DMS79 treated with DMSO at 0.1 percent for 48 hours (cell line): ENCODE measurements around the gene HAUS5.
"Not testable (repeated sequence)": the region's sequence is repeated elsewhere in the genome, so short reads cannot be mapped to it uniquely, and the experiment has no call there.

Experiments used
- DNase-seq: peaks from one replicate; lab custom pipeline; 2025; lab: John Stamatoyannopoulos, UW

HAUS5 gene, protein sequence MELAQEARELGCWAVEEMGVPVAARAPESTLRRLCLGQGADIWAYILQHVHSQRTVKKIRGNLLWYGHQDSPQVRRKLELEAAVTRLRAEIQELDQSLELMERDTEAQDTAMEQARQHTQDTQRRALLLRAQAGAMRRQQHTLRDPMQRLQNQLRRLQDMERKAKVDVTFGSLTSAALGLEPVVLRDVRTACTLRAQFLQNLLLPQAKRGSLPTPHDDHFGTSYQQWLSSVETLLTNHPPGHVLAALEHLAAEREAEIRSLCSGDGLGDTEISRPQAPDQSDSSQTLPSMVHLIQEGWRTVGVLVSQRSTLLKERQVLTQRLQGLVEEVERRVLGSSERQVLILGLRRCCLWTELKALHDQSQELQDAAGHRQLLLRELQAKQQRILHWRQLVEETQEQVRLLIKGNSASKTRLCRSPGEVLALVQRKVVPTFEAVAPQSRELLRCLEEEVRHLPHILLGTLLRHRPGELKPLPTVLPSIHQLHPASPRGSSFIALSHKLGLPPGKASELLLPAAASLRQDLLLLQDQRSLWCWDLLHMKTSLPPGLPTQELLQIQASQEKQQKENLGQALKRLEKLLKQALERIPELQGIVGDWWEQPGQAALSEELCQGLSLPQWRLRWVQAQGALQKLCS

DNA sequence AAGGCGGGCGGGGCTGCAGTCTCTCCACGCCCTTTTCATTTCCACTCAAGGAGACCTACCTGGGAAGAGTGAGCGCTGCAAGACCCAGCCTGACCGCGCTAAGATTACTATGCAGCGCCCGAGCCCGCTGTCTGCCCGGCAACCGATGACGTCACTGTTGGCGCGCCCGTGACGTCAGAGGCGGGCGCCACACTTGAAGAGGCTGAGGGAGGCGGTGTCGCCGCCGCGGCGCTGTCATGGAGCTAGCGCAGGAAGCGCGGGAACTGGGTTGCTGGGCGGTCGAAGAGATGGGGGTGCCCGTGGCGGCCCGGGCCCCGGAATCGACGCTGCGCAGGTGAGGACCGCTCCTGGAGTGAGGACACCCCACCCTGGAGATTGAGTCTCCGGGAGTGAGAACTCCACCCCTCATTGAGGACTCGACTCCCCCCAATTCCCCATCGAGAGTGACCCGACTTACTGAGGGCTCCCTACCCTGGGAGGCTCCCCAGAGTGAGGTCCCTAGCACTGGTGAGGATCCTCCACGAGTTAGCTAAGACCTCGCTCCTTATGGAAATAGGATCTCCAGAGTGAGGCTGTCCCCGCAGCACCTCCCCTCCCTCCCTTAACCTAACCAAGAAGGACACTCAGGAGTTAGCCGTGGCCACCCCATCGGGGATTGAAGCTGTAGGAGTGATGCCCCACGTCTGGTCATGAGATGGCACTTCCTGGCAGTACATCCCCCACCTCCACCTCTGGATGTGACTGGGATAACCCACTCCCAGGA is at the start of gene HAUS5:
TSS of gene HAUS5 (plus strand) at position 177 of the 763 bp plus-strand sequence. CDS start at position 237, 60 bp downstream.
- peak; percentile 91 for DNase-seq

DNA sequence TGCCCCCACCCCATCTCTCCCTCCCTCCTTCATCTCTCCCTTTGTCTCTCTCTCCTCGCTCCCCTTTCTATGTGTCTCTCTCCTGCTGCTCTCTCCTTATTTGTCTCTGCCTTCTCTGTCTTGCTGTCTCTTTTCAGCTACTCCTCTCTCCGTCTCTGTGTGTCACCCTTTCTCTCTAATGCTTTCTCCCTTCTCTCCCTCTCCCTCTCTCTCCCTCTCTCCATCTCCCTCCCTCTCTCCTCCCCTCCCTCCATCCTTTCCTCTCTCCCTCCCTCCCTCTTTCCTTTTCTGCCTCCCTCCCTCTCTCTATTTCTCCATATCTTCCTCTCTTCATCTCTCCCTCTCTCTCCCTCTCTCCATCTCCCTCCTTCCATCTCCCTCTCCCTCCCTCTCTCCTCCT is 49.8 kb upstream of the HAUS5 start:
- DNase-seq = no peak

DNA sequence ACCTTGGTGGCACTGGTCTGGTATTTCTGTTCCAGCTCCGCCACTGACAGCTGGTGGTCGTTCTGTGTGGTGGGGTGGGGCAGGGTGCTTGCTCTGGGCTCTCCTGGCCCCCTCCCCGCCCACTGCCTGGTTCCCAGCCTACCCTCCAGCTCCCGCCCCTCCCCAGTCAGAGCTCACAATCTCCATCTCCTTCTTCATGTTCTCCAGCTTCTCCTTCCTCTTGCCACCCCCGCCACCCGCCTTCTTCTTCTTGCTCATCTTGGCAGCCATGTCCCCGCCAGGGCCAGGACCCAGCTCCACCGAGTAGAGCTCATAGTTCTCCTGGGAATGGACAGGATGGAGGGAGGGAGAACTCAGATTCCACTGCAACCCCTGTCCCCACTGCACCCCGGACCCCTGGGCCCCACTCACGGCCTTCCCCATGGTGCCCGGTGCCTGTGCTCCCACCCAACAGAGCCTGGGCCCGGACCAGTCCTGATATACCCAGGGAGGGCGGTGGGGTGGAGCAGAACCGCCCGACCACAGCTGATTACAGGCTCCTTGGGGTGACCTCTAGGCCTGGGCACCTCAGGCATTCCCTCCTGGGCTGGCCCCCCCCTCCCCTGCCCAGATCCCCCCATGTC is 49.2 kb upstream of the HAUS5 start, which contains the start of gene ATP4A:
TSS of gene ATP4A (minus strand) at position 452 of the 623 bp plus-strand sequence. CDS start at position 423, 29 bp downstream.
- DNase-seq = no peak

DNA sequence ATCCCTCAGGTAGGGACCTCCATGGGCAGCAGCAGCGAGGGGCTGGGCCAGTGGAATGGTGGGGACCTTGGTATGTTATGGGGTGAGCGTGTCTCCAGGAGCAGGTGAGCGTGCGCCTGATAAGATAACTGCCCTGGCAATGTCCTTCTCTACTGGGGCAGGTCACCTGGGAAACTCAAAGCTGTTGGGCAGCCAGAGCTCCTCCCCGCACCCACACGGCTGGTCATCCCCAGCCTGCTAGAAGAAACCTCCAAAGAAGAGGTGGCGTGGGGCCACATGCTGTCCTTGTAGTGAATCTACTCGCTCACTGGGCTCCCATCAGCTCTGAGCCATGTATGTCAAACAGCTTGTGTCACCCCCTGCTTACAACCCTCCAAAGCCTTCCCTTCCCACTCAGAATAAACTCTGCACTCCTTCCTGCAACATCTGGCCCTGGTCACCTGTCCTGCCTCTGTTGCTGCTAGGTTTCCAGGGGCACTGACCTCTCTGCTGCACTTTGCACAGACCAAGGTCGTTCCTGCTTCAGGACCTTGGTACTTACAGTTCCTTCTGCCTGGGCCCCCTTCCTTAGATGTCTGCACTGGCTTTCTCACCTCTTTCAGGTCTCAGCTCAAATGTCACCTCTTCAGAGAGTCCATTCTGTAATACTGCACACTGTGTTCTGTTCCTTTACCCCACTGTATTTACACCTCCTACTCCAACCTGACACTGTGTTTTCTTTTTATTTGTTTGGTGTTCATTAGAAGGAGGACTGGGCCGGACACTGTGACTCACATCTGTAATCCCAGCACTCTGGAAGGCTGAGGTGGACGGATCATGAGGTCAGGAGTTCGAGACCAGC is 47.3 kb upstream of the HAUS5 start:
- no peak for DNase-seq

DNA sequence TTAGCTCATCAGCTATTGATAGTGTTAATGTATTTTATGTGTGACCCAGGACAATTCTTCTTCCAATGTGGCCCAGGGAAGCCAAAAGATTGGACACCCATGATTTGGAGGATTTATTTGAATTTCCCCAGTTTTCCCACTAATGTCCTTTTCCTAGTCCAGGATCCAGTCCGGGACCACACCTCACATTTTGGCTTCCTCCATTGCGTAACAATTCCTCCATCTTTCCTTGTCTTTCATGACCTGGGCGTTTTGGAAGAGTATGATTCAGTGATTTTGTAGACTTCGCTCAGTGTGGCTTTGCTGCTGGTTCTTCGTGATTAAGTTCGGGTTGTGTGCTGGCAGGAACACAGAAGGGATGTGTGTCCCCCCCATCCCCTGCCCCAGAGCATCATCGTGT is 45.8 kb upstream of the HAUS5 start:
- no peak for DNase-seq

DNA sequence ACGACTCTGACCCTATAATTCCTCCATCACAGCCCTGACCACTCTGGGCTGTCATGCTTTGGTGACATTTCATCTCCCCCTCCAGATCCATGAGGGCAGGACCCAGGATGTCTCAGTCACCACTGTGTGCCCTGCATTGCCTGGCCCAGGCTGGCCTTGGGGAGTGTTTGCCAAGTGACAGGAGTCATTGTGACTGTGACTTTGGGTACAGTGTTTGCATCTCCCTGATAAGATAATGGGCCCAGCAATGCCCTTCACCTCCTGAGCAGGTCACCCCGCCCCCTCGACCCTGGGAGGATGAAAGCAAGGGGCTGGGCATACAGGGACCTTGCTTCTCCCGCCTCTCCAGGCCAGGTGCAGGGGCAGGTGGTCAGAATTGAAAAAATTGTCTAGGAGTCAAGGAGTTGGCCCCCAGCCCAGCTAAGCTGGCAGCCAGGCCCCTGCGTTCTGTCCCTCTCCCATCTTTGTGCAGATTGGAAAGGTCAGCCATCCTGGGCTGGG is 43.2 kb upstream of the HAUS5 start:
- peak; percentile 11 for DNase-seq

DNA sequence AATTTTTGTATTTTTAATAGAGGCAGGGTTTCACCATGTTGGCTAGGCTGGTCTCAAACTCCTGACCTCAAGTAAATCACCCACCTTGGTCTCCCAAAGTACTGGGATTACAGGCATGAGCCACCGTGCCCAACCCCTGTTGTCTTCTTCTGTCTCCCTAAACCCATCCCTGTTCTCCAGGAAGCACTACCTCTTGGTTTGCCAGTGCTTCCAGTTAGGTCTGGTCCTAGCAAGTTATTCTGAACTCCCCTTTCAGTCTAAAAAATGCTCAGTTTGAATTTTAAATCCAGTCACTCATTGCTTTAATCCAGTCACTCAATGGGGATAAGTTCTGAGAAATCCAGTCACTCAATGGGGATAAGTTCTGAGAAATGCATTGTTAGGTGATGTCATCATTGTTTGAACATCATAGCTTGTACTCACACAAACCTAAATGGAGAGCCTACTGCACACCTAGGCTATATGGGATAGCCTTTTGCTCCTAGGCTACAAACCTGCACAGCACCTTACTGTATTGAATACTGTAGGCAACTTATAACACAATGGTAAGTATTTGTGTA is 41.0 kb upstream of the HAUS5 start:
- no peak for DNase-seq

DNA sequence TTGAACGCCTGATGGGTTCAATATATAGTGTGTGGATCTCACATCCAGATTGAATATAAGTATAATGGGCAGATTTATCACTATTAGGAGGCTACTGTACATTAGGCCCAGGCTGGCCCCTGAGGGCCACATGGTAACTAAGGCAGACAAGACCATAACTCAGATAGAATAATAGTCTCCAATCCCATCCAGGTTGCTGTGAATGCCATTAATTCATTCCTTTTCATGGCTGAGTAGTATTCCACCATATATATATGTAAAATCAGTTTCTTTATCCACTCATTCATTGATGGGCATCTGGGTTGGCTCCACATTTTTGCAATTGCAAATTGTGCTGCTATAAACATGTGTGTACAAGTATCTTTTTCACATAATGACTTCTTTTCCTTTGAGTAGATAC is 34.6 kb upstream of the HAUS5 start:
- DNase-seq = no peak

DNA sequence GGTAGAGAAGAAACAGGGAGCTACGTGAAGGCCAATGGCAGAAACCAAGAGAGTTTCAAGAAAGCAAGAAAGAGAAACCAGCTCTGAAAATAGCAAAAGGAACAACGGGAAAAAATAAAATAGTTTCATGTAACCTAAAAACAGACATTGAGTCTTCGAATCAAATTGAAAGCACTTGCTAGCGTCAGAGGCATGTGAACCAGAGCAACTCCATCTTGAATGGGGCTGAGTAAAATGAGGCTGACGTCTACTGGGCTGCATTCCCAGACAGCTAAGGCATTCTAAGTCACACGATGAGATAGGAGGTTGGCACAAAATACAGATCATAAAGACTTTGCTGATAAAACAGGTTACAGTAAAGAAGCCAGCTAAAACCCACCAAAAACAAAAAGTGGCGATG is 33.8 kb upstream of the HAUS5 start:
- DNase-seq = no peak

DNA sequence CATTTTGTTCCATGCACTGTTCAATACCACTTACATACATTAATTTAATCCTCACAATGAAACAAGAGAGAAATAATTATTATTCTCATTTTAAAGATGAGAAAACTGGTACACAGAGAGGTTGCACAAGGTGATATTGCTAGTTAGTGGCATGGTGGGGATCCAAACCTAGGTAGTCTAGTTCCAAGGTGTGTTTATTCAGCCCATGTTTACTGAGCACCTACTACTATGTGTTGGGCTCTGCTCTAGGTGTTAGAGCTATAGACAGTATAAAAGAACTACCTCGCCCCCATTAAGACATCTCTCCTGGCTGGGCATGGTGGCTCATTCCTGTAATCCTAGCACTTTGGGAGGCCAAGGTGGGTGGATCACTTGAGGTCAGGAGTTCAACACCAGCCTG is 29.8 kb upstream of the HAUS5 start:
- no peak for DNase-seq

DNA sequence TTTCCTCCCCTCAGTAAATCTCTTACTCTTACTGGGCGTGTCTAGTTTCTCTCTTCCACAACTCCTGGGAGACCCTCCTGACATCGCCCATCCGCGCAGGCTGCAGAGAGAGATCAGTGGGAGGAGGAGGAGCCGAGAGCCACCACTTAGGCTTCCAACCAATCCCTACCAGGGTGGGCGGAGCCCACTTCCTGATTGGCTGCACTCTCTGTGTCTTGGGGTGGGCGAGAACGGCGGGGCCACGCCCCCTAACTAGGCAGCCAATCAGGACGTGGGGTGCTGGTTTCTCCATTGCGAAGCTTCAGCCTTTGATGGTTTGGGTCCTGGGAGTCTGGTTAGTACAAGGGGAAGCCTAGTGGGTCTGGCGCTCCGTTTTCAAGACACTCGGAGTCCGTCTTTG is 26.7 kb upstream of the HAUS5 start, which contains the start of gene PMIS2:
TSS of gene PMIS2 (plus strand) at position 326 of the 400 bp plus-strand sequence. CDS start 87 bp downstream, outside the sequence.
- DNase-seq = no peak

DNA sequence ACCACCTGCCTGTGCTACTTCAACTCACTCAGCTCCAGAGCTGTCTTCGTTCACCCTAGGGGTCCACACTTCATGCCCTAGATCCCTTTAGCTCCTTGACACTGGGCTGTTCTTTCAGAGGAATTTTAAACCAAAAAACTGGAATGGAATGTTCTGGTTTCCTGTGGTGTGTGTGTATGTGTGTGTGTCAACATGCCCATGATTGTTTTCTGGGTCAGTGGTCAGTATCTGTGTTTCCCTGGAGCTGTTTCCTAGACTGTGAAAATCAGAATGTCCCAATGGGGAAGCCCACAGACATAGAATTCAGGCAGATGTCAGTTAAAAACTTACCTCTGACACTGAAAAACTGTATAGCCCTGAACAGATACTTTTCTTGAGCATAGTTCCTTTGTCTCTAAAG is 25.2 kb upstream of the HAUS5 start:
- no peak for DNase-seq

DNA sequence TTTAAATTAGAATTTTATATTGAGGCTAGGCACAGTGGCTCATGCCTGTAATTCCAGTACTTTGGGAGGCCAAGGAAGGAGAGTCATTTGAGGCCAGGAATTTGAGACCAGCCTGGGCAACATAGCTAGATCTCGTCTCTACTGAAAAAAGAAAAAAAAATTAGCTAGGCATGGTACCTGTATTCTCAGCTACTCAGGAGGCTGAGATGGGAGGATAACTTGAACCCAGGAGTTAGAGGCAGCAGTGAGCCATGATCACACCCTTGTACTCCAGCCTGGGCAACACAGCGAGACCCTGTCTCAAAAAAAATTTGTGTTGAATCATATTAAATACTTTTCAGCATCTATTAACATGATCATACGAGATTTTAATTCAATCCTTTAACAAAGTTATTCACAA is 21.7 kb upstream of the HAUS5 start:
- DNase-seq = no peak

DNA sequence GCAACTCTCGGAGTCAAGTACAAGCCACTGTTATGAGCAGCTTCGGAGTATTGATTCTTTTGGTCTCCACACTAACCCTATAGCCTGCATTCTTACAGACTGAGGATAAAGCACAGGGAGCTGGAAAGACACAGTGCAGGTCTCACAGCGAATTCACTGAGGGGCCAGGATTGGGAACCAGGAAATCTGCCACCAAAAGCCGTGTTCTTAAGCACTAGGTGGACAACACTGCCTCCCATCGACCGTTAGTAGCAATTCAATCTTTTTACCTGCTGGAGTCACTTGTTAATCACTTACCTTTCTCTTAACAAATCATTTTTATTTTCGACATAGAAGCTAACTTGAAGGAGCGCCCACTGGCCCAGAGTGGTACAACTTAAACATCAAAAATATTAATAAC is 20.3 kb upstream of the HAUS5 start:
- no peak for DNase-seq

DNA sequence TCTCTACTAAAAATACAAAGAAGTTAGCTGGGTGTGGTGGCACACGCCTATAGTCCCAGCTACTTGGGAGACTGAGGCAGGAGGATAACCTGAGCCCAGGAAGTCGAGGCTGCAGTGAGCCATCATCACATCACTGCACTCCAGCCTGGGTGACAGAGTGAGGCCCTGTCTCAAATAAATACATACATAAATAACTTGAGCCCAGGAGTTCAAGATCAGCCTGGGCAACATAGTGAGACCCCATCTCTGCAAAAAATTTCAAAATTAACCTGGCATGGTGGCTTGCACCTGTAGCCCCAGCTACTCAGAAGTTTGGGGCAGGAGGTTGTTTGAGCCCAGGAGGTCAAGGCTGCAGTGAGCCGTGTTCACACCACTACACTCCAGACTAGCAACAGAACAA is 17.5 kb upstream of the HAUS5 start:
- DNase-seq = not testable (repeated sequence)

DNA sequence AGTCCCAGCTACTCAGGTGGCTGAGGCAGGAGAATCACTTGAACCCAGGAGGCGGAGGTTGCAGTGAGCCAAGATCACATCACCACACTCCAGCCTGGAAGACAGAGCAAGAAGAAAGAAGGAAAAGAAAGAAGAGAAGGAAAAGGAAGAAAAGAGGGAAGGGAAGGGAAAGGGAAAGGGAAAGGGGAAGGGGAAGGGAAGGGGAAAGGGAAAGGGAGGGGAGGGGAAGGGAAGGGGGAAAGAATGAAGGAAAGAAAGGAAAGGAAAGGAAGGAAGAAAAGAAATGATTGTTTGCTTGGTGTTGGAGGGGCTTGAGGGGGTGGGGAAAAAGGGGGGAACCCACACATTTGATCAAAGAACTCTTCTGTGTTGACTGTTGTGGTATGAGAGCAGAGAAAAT is 16.6 kb upstream of the HAUS5 start:
- no peak for DNase-seq

DNA sequence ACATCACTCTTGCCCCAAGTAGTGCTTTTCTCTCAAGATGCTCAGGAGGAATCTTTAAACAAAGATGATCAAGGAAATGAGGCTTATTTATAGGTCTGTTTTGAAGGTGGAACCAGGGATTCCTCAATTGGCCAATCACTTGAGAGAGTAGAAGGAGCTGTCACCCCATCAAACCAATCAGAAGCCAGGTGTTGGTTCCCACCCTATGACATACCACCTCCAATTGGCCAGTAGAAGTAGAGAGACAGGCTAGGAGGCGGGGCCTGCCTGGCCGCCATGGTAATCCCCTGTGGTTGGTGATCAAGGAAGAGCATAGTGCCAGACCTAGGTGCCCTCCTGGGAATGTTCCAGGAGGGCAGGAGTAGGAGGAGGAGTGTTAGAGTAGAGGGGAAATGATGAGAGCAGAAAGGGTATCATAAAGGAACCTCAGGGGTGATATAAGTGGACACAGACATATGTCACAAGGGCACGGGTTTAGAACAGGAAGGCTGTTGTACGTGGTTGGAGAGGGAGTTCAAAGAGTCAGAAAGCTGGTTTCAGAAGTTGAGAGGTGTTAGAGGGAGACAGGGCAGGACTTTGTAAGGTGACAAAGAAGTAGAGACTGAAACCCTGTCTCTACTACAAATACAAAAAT is 16.1 kb upstream of the HAUS5 start:
- no peak for DNase-seq

DNA sequence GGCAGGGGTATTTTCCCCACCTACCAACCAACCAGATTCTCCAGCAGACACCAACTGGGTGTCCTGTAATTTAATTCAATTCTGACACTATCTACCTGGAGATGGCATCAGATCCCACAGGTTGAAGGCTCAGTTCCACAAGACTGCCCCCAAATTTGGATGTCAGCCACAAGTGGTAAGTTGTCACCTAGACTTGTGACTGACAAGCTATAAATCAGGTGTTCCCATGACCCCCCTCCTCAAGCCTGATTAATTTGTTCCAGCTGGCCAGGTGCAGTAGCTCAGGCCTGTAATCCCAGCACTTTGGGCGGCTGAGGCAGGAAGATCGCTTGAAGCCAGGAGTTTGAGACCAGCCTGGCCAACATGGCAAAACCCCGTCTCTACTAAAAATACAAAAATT is 10.6 kb upstream of the HAUS5 start:
- peak; percentile 2 for DNase-seq

DNA sequence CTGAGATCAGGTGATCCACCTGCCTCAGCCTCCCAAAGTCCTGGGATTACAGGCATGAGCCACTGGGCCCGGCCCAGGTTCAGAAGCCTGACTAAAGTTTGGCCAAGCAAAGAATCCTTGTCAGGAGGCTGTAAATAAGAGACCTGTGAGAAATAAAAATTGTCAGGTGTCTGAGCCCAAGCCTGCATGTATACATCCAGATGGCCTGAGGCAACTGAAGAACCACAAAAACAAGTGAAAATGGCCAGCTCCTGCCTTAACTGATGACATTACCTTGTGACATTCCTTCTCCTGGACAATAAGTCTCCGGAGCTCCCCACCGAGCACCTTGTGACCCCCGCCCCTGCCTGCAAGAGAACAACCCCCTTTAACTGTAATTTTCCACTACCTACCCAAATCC is 8.1 kb upstream of the HAUS5 start:
- not testable (repeated sequence) for DNase-seq

DNA sequence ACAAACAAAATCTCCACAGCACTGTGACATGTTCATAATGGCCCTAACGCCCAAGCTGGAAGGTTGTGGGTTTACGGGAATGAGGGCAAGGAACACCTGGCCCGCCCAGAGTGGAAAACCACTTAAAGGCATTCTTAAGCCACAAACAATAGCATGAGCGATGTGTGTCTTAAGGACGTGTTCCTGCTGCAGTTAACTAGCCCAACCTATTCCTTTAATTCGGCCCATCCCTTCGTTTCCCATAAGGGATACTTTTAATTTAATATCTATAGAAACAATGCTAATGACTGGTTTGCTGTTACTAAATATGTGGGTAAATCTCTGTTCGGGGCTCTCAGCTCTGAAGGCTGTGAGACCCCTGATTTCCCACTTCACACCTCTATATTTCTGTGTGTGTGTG is 5.4 kb upstream of the HAUS5 start:
- not testable (repeated sequence) for DNase-seq
